Thoracic aorta (tissue), 2 donors: ENCODE results near the gene TMEM208. TPM values are rescaled to one million over a fixed set of nuclear protein-coding genes. Genes with fewer than 3 reads are reported as not detected.

Experiments
- ATAC-seq: fragments of 150-250 bp; one replicate; pipeline ENCODE4 v1.8.0; 2017; ENCODE audit warnings: low read depth; ENCODE audit not compliant: insufficient number of reproducible peaks, low FRiP score
- DNase-seq: peaks from one replicate; pipeline ENCODE4 v3.0.0-alpha.2; 2020; ENCODE audit warnings: low spot score
- H3K27ac ChIP-seq, 2 donors: fragments of 200-600 bp; sonication (generic); 1 replicate in 1 of 2; 2 replicates in 1 of 2; pipeline ENCODE4 v1.5.1; 2016; ENCODE audit warnings: mild to moderate bottlenecking in 2 of 2, moderate library complexity in 2 of 2
- H3K27me3 ChIP-seq: fragments of 200-600 bp; sonication (generic); replicated peaks from 2 replicates; pipeline ENCODE4 v1.6.0; 2016; ENCODE audit warnings: mild to moderate bottlenecking; ENCODE audit not compliant: insufficient read depth
- H3K36me3 ChIP-seq: fragments of 200-600 bp; sonication (generic); one replicate; pipeline ENCODE4 v1.5.1; 2016
- H3K4me1 ChIP-seq, 2 donors: fragments of 200-600 bp; sonication (generic); 1 replicate in 1 of 2; 2 replicates in 1 of 2; pipeline versions ENCODE4 v1.5.1 to v1.6.0; 2016; ENCODE audit warnings: low read depth in 2 of 2, mild to moderate bottlenecking in 1 of 2; ENCODE audit not compliant: control insufficient read depth in 1 of 2
- H3K4me3 ChIP-seq: fragments of 200-600 bp; sonication (generic); 2 replicates; pipeline ENCODE4 v1.5.1; 2016; ENCODE audit warnings: mild to moderate bottlenecking
- H3K9me3 ChIP-seq: fragments of 200-600 bp; sonication (generic); 2 replicates; pipeline ENCODE4 v1.5.1; 2016
- total RNA-seq, 2 donors: library from RNA; depleted of rRNA; stranded (reverse); fragments of >200 nt; gene quantifications; one replicate each; pipeline versions ENCODE4 v1.1.0 to v1.2.3, GENCODE V29; 2016
- TF ChIP-seq, protein P1 (sequence below): fragments of 200-600 bp; sonication (generic); IDR thresholded peaks from one replicate; pipeline ENCODE4 v1.5.1; 2019; ENCODE audit warnings: antibody characterized with exemption

Gene TMEM208
- total RNA-seq, 2 donors from 2014 or later: 21.2 to 32.2 TPM

DNA sequence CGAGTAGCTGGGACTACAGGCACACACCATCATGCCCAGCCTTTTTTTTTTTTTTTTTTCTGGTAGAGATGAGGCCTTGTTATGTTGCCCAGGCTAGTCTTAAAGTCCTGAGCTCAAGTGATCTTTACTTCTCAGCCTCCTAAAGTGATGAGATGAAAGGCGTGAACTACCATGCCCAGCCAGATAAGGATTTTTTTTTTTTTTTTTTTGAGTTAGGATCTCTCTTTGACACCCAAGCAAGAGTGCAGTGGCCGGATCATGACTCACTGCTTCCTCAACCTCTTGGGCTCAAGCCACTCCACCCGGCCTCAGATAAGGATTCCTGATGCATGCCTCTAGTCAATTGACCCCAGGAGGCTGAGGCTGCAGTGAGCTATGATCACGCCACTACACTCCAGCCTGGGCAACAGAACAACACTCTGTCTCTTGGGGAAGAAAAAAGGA, 41.2 kb downstream of the TMEM208 start:
- TF ChIP-seq, protein P1, sequence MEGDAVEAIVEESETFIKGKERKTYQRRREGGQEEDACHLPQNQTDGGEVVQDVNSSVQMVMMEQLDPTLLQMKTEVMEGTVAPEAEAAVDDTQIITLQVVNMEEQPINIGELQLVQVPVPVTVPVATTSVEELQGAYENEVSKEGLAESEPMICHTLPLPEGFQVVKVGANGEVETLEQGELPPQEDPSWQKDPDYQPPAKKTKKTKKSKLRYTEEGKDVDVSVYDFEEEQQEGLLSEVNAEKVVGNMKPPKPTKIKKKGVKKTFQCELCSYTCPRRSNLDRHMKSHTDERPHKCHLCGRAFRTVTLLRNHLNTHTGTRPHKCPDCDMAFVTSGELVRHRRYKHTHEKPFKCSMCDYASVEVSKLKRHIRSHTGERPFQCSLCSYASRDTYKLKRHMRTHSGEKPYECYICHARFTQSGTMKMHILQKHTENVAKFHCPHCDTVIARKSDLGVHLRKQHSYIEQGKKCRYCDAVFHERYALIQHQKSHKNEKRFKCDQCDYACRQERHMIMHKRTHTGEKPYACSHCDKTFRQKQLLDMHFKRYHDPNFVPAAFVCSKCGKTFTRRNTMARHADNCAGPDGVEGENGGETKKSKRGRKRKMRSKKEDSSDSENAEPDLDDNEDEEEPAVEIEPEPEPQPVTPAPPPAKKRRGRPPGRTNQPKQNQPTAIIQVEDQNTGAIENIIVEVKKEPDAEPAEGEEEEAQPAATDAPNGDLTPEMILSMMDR: no peak
- Histone ChIP-seq H3K27ac (no peak overlapping the region), H3K4me3 (no peak overlapping the region), H3K27me3 (no peaks in the 10 kb centered on the region), H3K4me1 (no peaks in the 10 kb centered on the region), H3K9me3 (no peaks in the 10 kb centered on the region), H3K36me3 (no peaks in the 10 kb centered on the region)
- no peak for DNase-seq
- ATAC-seq: no peak

- Histone ChIP-seq H3K36me3 (no peaks in the 10 kb centered on the region), H3K4me3 (no peak overlapping the region), H3K4me1 (no peaks in the 10 kb centered on the region), H3K27me3 (no peaks in the 10 kb centered on the region), H3K9me3 (no peaks in the 10 kb centered on the region), H3K27ac (no peak overlapping the region)
- TF ChIP-seq, protein P1: no peak
- ATAC-seq (no peak), DNase-seq (no peak)
These were observed 42.8 kb downstream of the TMEM208 start for GRCh38 chr16:67269766-67270165.

- H3K27ac ChIP-seq: no peak overlapping the region
- DNase-seq (no peak), ATAC-seq (no peak)
- no peaks in the 10 kb centered on the region for H3K9me3 ChIP-seq
- no peaks in the 10 kb centered on the region for H3K36me3 ChIP-seq
- H3K27me3 ChIP-seq: no peaks in the 10 kb centered on the region
- no peak overlapping the region for H3K4me3 ChIP-seq
- H3K4me1 ChIP-seq: no peaks in the 10 kb centered on the region
- TF ChIP-seq, protein P1: no peak
These were observed 44.0 kb downstream of the TMEM208 start for GRCh38 chr16:67270931-67271338.

DNA sequence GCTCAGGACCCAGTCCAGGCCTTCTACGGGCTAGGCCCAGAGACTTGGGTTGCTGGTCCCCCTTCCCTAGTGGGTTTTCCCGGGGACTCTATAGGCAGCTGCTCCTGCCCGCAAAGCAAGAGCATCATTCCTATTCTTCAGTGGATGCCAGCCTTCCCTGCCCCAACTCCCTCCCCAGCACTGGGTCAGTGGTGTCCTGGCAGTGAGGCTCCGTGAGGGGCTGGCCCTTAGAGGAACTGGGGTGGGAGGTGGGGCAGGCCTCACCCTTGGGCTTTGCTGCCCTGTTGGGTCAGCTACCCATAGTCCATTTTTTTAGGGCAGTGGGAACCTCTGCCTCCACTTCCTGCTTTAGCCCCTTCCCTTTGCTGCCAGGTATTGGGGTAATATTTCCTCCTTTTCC, 44.5 kb downstream of the TMEM208 start:
- Histone ChIP-seq H3K9me3 (no peaks in the 10 kb centered on the region), H3K4me3 (no peak overlapping the region), H3K27me3 (no peaks in the 10 kb centered on the region), H3K4me1 (no peaks in the 10 kb centered on the region), H3K36me3 (no peaks in the 10 kb centered on the region), H3K27ac (no peak overlapping the region)
- no peak for DNase-seq
- ATAC-seq: no peak
- TF ChIP-seq, protein P1: no peak

GRCh38 chr16:67275321-67275720, 48.4 kb downstream of the TMEM208 start:
- DNase-seq (no peak), ATAC-seq (no peak)
- H3K27me3 ChIP-seq: no peaks in the 10 kb centered on the region
- H3K36me3 ChIP-seq: no peaks in the 10 kb centered on the region
- TF ChIP-seq, protein P1: no peak
- no peak overlapping the region for H3K4me3 ChIP-seq
- H3K9me3 ChIP-seq: no peaks in the 10 kb centered on the region
- no peak overlapping the region for H3K27ac ChIP-seq
- peaks cover 16 to 24% of the 10 kb centered on the region in 2 donors for H3K4me1 ChIP-seq
